Hematopoietic multipotent progenitor cell (in vitro differentiated cells): ENCODE measurements around the gene GSTM1. TPM values are rescaled to one million over a fixed set of nuclear protein-coding genes. Genes with fewer than 3 reads are reported as not detected.
A peak's percentile ranks its signal among the peaks of the same experiment; 100 is the strongest.

Experiments used
- DNase-seq, 3 donors: peaks; one replicate each; pipeline ENCODE4 v3.0.0-alpha.2; 2011 to 2015; ENCODE audit warnings: low read depth in 2 of 3, low spot score in 2 of 3
- total RNA-seq: library from RNA; depleted of rRNA; stranded (reverse); fragments of >200 nt; gene quantifications from one replicate; pipeline ENCODE4 v1.2.3, GENCODE V29; 2012

Gene GSTM1
- total RNA-seq, 1 donor: not detected

- no peak for DNase-seq
Measured at GRCh38 chr1:109724933-109725332, 37.3 kb downstream of the GSTM1 start.

- DNase-seq: no peak
Measured at GRCh38 chr1:109725510-109725909, 37.9 kb downstream of the GSTM1 start.

GRCh38 chr1:109726007-109726406, 38.4 kb downstream of the GSTM1 start:
- DNase-seq: no peak

- DNase-seq: no peak
Measured at GRCh38 chr1:109726728-109727373, 39.2 kb downstream of the GSTM1 start.

GRCh38 chr1:109728870-109729269, 41.3 kb downstream of the GSTM1 start:
- DNase-seq: no peak

- no peak for DNase-seq
Measured at GRCh38 chr1:109730666-109731065, 43.0 kb downstream of the GSTM1 start.

GRCh38 chr1:109732390-109732881, 44.8 kb downstream of the GSTM1 start:
- DNase-seq: no peak

GRCh38 chr1:109733236-109733870, 45.7 kb downstream of the GSTM1 start:
- DNase-seq: no peak

GRCh38 chr1:109739738-109740614, 52.4 kb downstream of the GSTM1 start:
- DNase-seq: peak; percentile 75 to 80 (median 75)

- no peak for DNase-seq
Measured at GRCh38 chr1:109740615-109741373, 53.2 kb downstream of the GSTM1 start, which contains the start of gene GSTM3. TSS of gene GSTM3 (minus strand) at chr1:109741038. CDS start at chr1:109740287, 751 bp downstream.

Other genes with a start within 250 kb of the GSTM1 start
- gene SYPL2, start 221.3 kb upstream of the GSTM1 start, total RNA-seq: not detected
- 5.7 TPM for gene ATXN7L2, start 203.9 kb upstream of the GSTM1 start, total RNA-seq
- 9.4 TPM for gene CYB561D1, start 193.7 kb upstream of the GSTM1 start, total RNA-seq
- gene AMIGO1, start 178.1 kb upstream of the GSTM1 start, total RNA-seq: 1.1 TPM
- 0.27 TPM for gene GPR61, start 147.9 kb upstream of the GSTM1 start, total RNA-seq
- gene GNAI3, start 139.2 kb upstream of the GSTM1 start, total RNA-seq: 7.3 TPM
- 0.27 TPM for gene GNAT2, start 68.2 kb upstream of the GSTM1 start, total RNA-seq
- gene AMPD2, start 68.0 kb upstream of the GSTM1 start, total RNA-seq: 259 TPM
- 12.1 TPM for gene GSTM4, start 31.7 kb upstream of the GSTM1 start, total RNA-seq
- 20.7 TPM for gene GSTM2, start 19.8 kb upstream of the GSTM1 start, total RNA-seq
- 0.27 TPM for gene GSTM5, start 24.4 kb downstream of the GSTM1 start, total RNA-seq
- gene GSTM3, start 53.2 kb downstream of the GSTM1 start, total RNA-seq: 13.5 TPM
- not detected for gene EPS8L3, start 76.1 kb downstream of the GSTM1 start, total RNA-seq
- gene CSF1, start 223.0 kb downstream of the GSTM1 start, total RNA-seq: 23.2 TPM